Activated naive CD4-positive, alpha-beta T cell treated with anti-CD3 and anti-CD28 coated beads, Interleukin-2, amount 50 U/mL, for 24 hours (primary cell): ENCODE results near the gene EVX2.

ENCODE experiments used
- H3K27ac Mint-ChIP-seq: one replicate; pipeline ENCODE4 v1.8.0; 2021; ENCODE audit warnings: mild to moderate bottlenecking, mixed read lengths
- H3K27me3 Mint-ChIP-seq: one replicate; pipeline ENCODE4 v1.8.0; 2021; ENCODE audit warnings: mixed read lengths
- H3K36me3 Mint-ChIP-seq: one replicate; pipeline ENCODE4 v1.8.0; 2021; ENCODE audit warnings: mixed read lengths
- H3K4me1 Mint-ChIP-seq: one replicate; pipeline ENCODE4 v1.8.0; 2021; ENCODE audit warnings: mixed read lengths
- H3K4me3 Mint-ChIP-seq: one replicate; pipeline ENCODE4 v1.8.0; 2021; ENCODE audit warnings: mild to moderate bottlenecking, mixed read lengths
- H3K9me3 Mint-ChIP-seq: one replicate; pipeline ENCODE4 v1.8.0; 2021; ENCODE audit warnings: mixed read lengths

Gene EVX2

GRCh38 chr2:176084611-176085119 is 903 bp upstream of the EVX2 start:
- H3K4me1 Mint-ChIP-seq = no peaks in the 10 kb centered on the region
- peaks cover 14% of the 10 kb centered on the region for H3K36me3 Mint-ChIP-seq
- no peak overlapping the region for H3K4me3 Mint-ChIP-seq
- H3K27me3 Mint-ChIP-seq = peaks cover 60% of the 10 kb centered on the region
- peak overlapping the region; percentile 62 for H3K27ac Mint-ChIP-seq
- peaks cover 11% of the 10 kb centered on the region for H3K9me3 Mint-ChIP-seq

GRCh38 chr2:176082824-176083751 is 674 bp downstream of the EVX2 start:
- H3K4me3 Mint-ChIP-seq = no peak overlapping the region
- peak overlapping the region; percentile 89 for H3K27ac Mint-ChIP-seq
- H3K9me3 Mint-ChIP-seq = peaks cover 16% of the 10 kb centered on the region
- H3K27me3 Mint-ChIP-seq = peaks cover 66% of the 10 kb centered on the region
- H3K36me3 Mint-ChIP-seq = peaks cover 26% of the 10 kb centered on the region
- peaks cover 6% of the 10 kb centered on the region for H3K4me1 Mint-ChIP-seq

GRCh38 chr2:176082525-176082823 is 1.3 kb downstream of the EVX2 start:
- Mint-ChIP-seq H3K9me3 (peaks cover 16% of the 10 kb centered on the region), H3K4me3 (no peak overlapping the region), H3K4me1 (peaks cover 6% of the 10 kb centered on the region), H3K27me3 (peaks cover 67% of the 10 kb centered on the region), H3K27ac (no peak overlapping the region), H3K36me3 (peaks cover 26% of the 10 kb centered on the region)

- H3K9me3 Mint-ChIP-seq = peaks cover 15% of the 10 kb centered on the region
These were observed 1.8 kb downstream of the EVX2 start for GRCh38 chr2:176081837-176082524.

GRCh38 chr2:176081376-176081836 is 2.4 kb downstream of the EVX2 start:
- H3K27ac Mint-ChIP-seq = peak overlapping the region; percentile 90
- peaks cover 6% of the 10 kb centered on the region for H3K4me1 Mint-ChIP-seq
- peak overlapping the region; percentile 39 for H3K4me3 Mint-ChIP-seq
- peaks cover 65% of the 10 kb centered on the region for H3K27me3 Mint-ChIP-seq
- H3K9me3 Mint-ChIP-seq = peaks cover 16% of the 10 kb centered on the region
- peaks cover 25% of the 10 kb centered on the region for H3K36me3 Mint-ChIP-seq

More at GRCh38 chr2:176081837-176082524, 1.8 kb downstream of the EVX2 start:
- Mint-ChIP-seq H3K36me3 (peaks cover 26% of the 10 kb centered on the region), H3K4me3 (no peak overlapping the region), H3K27ac (peak overlapping the region; percentile 90), H3K27me3 (peaks cover 67% of the 10 kb centered on the region), H3K4me1 (peaks cover 6% of the 10 kb centered on the region)

- peaks cover 24% of the 10 kb centered on the region for H3K36me3 Mint-ChIP-seq
- H3K27ac Mint-ChIP-seq = peak overlapping the region; percentile 90
- peak overlapping the region; percentile 39 for H3K4me3 Mint-ChIP-seq
- peaks cover 22% of the 10 kb centered on the region for H3K9me3 Mint-ChIP-seq
- peaks cover 6% of the 10 kb centered on the region for H3K4me1 Mint-ChIP-seq
- H3K27me3 Mint-ChIP-seq = peaks cover 67% of the 10 kb centered on the region
These were observed 3.0 kb downstream of the EVX2 start for GRCh38 chr2:176080540-176081375.

GRCh38 chr2:176079831-176080539 is 3.8 kb downstream of the EVX2 start:
- H3K9me3 Mint-ChIP-seq = peaks cover 25% of the 10 kb centered on the region
- no peak overlapping the region for H3K4me3 Mint-ChIP-seq
- H3K4me1 Mint-ChIP-seq = peaks cover 6% of the 10 kb centered on the region
- peak overlapping the region; percentile 78 for H3K27ac Mint-ChIP-seq
- peaks cover 67% of the 10 kb centered on the region for H3K27me3 Mint-ChIP-seq
- H3K36me3 Mint-ChIP-seq = peaks cover 25% of the 10 kb centered on the region

GRCh38 chr2:176079285-176079830 is 4.4 kb downstream of the EVX2 start:
- peaks cover 66% of the 10 kb centered on the region for H3K27me3 Mint-ChIP-seq
- H3K4me1 Mint-ChIP-seq = peaks cover 6% of the 10 kb centered on the region
- H3K36me3 Mint-ChIP-seq = peaks cover 23% of the 10 kb centered on the region
- peak overlapping the region; percentile 78 for H3K27ac Mint-ChIP-seq
- peaks cover 25% of the 10 kb centered on the region for H3K9me3 Mint-ChIP-seq
- peak overlapping the region; percentile 11 for H3K4me3 Mint-ChIP-seq

- H3K4me3 Mint-ChIP-seq = no peak overlapping the region
- H3K27ac Mint-ChIP-seq = peak overlapping the region; percentile 82
- peaks cover 6% of the 10 kb centered on the region for H3K4me1 Mint-ChIP-seq
- peaks cover 21% of the 10 kb centered on the region for H3K9me3 Mint-ChIP-seq
- H3K27me3 Mint-ChIP-seq = peaks cover 63% of the 10 kb centered on the region
- peaks cover 23% of the 10 kb centered on the region for H3K36me3 Mint-ChIP-seq
These were observed 5.0 kb downstream of the EVX2 start for GRCh38 chr2:176078541-176079284.

GRCh38 chr2:176076796-176077195 is 7.0 kb downstream of the EVX2 start:
- Mint-ChIP-seq H3K27me3 (peaks cover 66% of the 10 kb centered on the region), H3K27ac (no peak overlapping the region), H3K9me3 (peaks cover 18% of the 10 kb centered on the region), H3K4me1 (peaks cover 6% of the 10 kb centered on the region), H3K36me3 (peaks cover 16% of the 10 kb centered on the region), H3K4me3 (no peak overlapping the region)

- Mint-ChIP-seq H3K36me3 (peaks cover 15% of the 10 kb centered on the region), H3K4me3 (no peak overlapping the region), H3K27ac (no peak overlapping the region)
These were observed 7.7 kb downstream of the EVX2 start for GRCh38 chr2:176076063-176076462.

GRCh38 chr2:176075481-176075880 is 8.3 kb downstream of the EVX2 start:
- H3K9me3 Mint-ChIP-seq = peaks cover 18% of the 10 kb centered on the region
- no peak overlapping the region for H3K27ac Mint-ChIP-seq
- H3K4me1 Mint-ChIP-seq = peaks cover 6% of the 10 kb centered on the region
- peaks cover 13% of the 10 kb centered on the region for H3K36me3 Mint-ChIP-seq
- H3K27me3 Mint-ChIP-seq = peaks cover 64% of the 10 kb centered on the region
- no peak overlapping the region for H3K4me3 Mint-ChIP-seq

More at GRCh38 chr2:176076063-176076462, 7.7 kb downstream of the EVX2 start:
- peaks cover 64% of the 10 kb centered on the region for H3K27me3 Mint-ChIP-seq
- peaks cover 18% of the 10 kb centered on the region for H3K9me3 Mint-ChIP-seq
- peaks cover 6% of the 10 kb centered on the region for H3K4me1 Mint-ChIP-seq

GRCh38 chr2:176074919-176075425 is 8.8 kb downstream of the EVX2 start:
- Mint-ChIP-seq H3K36me3 (peaks cover 13% of the 10 kb centered on the region), H3K27me3 (peaks cover 69% of the 10 kb centered on the region), H3K4me3 (no peak overlapping the region), H3K9me3 (peaks cover 18% of the 10 kb centered on the region), H3K4me1 (peaks cover 6% of the 10 kb centered on the region), H3K27ac (no peak overlapping the region)
